GM18868 (cell line): ENCODE results near the gene TIMM23.
"Not testable (repeated sequence)": the region's sequence is repeated elsewhere in the genome, so short reads cannot be mapped to it uniquely, and the experiment has no call there.

Experiments
- ATAC-seq: cut with Tn5 transposase; IDR thresholded peaks from one replicate; pipeline ENCODE4 v1.9.1; 2021; ENCODE audit warnings: mild to moderate bottlenecking, moderate library complexity; ENCODE audit not compliant: unreplicated experiment

TIMM23 gene, protein sequence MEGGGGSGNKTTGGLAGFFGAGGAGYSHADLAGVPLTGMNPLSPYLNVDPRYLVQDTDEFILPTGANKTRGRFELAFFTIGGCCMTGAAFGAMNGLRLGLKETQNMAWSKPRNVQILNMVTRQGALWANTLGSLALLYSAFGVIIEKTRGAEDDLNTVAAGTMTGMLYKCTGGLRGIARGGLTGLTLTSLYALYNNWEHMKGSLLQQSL

DNA sequence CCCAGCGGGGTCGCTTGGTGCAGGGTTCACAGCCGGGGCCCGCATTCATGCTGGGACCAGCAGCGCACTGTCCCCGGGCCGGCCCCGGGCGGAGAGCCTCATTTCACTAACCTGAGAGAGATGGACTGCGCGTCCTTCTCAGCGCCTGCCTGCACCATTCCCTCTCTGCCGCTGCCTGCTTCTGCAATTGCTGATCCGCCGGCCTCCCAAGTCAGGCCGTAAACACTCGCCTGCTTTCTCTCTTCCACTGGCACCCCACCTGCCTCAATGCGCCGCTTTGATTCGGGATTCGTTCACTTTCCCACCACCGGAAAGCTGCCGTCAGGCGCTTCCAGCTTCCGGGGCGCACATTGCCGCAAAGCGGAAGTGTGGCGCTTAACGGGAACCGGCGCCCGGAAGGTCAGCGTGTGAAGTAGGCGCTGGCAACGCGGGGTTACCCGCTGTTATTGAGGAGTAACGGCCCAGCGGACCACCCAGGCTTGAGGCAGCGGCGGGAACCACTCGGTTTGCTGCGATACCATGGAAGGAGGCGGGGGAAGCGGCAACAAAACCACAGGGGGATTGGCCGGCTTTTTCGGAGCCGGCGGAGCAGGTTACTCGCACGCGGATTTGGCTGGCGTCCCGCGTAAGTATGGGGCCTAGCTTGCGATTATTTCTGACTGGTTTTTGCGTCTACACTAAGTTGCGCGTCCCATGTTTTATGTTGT, at the start of gene TIMM23:
TIMM23 (plus strand) TSS at position 384 of the 707 bp plus-strand sequence; CDS start at position 520, 136 bp downstream.
- peak; percentile 78 for ATAC-seq

DNA sequence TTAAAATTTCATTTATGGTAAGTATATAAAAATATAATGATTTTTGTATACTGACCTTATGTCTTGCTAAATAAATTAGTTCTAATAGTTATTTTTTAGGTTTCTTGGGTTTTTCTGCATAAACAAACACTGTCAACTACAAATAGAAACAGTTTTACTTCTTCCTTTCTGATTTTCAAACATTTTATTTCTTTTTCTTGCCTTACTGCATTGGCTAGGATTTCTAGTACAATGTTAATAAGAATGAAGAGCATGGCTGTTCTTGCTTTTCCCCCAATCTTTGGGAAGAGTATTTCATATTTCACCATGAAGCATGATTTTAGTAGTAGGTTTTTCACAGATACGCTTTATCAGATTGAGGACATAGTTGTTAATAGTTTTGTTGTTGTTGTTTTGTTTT, 45.5 kb upstream of the TIMM23 start:
- ATAC-seq: not testable (repeated sequence)

DNA sequence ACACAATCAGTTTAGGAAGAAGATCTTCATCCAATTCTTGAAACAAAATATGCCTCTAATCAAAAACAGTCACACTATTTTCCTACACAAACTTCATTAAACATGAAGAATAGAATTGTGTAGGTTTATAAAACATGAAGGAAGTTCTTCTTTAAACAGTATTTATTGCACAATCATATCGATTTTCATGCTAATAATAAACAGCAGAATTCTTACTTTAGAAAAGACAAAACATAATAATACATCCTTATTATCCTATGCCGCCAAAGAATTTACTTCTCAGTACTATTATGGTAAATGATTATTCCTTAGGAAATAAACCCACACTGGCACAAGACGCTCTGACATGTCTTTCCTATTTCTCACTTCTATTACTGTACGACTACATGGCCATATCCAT, 41.0 kb upstream of the TIMM23 start:
- ATAC-seq: not testable (repeated sequence)

DNA sequence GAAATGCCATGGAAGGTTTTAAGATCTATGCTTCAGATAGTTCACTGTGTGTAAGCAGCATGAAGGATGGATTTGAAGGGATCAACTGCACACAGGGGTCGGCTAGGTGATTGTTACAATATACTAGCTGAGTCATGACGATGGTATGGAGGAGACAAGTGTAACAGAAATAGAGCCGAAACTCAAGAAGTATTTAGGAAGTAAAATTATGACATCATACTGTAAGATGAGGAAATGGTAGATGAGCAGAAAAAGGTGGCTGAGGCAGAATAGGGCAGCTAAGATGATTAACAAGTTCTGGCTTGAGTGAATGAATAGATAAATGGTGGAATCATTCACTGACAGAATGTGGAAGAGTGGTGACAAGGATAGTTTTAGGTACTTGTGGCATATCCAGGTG, 37.5 kb upstream of the TIMM23 start:
- ATAC-seq: not testable (repeated sequence)

DNA sequence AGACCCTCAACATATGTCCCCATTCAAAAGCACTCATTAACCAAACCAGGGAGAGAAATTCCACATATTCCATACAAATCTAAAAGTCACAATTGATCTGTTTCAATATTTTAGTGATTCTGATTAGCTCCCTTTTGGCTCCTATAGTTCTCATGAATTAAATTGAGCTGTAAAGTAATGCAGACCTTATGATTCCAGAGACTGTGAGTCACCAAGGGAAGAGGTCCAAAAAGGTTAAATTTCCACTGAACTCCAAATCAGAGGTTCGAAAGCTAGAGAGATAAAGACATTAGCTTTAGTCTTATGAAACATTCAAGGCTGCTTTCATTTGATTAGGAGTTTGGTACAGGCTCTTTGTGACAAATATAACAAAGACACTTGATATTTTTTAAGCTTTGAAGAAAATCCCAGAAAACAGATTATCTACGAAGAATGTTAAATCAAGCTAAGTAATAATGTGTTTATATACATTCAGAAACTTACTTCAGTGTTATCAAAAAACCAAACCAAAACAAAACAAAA, 33.1 kb upstream of the TIMM23 start:
- not testable (repeated sequence) for ATAC-seq

DNA sequence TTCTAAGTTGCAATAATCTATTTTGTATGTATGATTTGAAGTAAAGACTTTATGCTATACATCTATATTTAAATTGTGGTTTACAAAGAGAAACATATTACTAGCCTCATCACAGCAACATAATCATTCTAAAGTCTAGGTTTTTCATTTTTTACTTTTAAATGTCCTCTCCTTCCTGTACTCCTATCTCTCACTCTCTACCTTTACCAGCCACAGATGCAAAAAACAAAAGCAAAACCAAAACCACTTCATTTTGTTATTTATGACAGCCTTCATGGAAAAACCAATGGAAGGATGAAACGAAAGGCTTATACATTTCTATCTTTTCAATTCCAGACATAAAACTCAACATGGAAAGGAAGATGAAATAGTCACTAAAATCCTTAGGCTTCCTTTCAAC, 31.1 kb upstream of the TIMM23 start:
- ATAC-seq: not testable (repeated sequence)

DNA sequence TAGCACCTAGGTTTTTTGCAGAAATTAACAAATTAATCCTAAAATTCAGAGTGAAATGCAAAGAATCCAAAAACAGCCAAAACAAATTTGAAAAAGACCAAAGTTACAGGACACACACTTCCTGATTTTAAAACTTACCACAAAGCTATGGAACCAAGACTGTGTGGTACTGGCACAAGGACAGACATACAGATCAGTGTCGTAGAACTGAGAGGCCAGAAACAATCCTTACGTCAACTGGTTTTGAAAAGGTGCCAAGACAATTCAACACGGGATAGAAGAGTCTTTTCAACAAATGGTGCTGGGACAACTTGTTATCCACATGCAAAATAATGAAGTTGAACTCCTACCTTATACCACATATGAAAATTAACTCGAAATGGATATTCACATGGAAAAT, 26.8 kb upstream of the TIMM23 start:
- not testable (repeated sequence) for ATAC-seq

DNA sequence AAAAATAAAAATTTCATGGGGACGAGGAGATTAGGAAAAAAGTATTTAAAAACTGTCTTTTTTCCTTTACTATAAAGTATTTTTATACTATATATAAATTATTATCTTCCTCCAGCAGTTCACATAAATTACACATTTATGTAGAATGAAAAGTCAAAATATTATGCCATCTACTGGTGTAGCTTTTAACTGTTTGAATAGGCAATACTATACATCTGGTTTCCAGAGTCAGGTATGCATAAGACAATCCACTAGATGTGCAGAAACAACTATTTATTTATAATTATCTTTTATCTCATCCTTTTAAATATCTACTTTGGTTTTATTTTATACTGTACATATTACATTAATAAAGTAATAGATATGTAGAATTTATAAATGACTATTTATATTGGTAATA, 24.9 kb upstream of the TIMM23 start:
- not testable (repeated sequence) for ATAC-seq

DNA sequence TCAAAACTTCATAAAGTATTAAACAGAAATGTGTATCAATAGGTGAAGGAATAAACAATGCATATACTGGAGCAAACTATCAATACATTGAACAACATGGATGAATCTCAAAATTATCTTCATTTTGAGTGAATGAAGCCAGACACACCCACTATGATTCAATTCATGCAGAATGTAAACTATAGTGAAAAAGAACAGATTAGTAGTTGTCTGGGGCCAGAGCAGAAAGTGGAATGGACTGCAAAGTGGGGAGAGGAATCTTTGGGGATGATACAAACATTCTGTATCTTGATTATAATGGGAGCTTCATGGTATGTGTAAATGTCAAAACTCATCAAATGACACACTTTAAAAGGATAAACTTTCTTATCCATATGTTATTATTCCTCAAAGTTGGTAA, 23.5 kb upstream of the TIMM23 start:
- not testable (repeated sequence) for ATAC-seq

DNA sequence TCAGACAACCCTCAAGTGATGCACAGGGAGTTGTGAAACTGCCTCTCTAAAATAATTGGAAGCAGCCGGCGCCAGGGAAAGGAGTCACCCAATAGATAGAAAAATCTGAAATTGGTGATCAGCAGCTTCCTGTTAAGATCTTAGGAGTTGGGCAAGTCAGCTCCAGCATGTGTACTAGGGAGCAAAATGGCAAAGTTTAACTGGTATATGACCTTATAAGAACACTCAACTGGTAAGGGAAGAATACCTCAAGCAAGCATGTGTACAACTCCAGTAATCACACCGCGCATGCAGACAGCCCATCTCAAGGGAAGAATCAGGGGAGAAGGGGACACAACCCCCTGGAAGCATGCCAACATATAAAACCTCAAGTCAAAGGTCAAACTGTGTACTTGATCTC, 17.9 kb upstream of the TIMM23 start:
- ATAC-seq: not testable (repeated sequence)

DNA sequence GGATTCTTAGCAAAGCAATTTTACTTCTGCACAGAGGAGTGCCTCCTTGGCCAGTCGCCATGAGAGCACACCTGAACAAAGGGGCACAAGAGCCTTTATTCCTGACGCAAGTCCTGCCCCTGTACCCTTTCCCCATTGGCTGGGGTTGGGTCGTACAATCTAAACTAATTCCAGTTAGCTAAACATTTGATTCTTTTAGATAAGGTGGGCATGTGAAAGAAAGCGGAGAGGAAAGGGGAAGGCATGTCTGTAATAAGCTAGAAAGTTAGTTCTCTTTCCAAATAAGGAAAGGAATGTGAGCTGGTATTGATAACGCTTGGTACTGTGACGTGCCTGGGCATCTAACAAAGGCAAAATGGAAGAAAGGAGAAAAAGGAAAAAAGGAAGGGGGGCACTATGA, 15.7 kb upstream of the TIMM23 start:
- not testable (repeated sequence) for ATAC-seq

DNA sequence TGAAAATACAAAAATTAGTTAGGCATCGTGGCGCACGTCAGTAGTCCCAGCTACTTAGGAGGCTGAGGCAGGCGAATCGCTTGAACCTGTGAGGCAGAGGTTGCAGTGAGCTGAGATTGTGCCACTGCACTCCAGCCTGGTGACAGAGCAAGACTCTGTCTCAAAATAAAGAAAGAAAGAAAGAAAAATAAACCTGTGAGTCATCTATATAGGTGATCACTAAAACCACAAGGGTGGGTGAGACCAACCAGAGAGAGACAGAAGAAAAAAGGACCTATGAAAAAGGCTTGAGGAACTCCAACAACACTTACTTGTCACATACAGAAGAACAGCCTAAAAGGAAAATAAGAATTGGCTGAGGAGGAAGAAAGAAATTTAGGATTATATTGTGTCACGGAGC, 14.4 kb upstream of the TIMM23 start:
- ATAC-seq: not testable (repeated sequence)

DNA sequence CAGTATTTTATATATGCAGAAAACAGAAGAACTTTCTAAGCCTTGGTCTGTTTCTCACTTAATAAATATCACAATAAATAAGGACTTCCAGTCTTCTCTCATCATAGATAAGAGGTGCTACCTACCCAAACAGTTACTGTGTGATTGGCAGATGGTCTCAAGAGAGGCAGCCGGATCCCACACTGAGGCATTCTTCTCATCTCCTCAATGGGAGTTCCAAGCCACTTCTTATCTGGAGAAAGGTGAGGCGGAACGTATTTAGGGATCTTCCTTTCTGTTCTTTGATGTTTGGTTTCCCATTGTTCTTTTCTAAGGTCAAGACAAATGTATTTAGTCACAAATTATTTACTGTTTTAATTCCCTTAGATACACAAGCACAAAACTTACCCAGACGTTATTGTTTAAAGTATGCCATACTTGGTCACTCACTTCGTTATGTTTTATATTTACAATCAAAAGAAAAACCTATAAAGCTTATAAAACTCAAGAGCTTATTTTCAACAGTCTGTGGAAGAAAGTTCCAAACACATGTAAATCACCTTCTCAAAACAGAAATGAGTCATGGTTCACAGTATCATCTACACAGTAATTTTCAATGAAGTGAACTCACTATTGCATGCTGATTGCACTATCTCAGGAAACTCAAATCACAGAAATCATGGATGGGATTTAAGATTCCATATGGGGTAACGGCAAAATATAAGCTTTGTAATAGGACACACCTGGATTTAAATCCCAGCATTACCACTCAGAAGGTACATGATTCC, 9.4 kb upstream of the TIMM23 start:
- not testable (repeated sequence) for ATAC-seq

DNA sequence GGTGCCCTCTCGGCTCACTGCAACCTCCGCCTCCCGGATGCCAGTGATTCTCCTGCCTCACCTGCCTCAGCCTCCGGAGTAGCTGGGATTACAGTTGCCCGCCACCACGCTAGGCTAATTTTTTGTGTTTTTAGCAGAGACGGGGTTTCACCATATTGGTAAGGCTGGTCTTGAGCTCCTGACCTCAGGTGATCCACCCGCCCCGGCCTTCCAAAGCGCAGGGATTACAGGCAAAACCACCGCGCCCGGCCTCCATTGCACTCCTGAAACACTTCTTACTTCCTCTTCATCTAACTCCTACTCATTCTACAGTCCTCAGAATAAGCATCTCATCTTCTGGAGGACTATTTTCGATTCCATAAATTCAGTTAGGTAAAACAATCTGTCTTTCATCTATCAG, 1.3 kb upstream of the TIMM23 start:
- not testable (repeated sequence) for ATAC-seq

DNA sequence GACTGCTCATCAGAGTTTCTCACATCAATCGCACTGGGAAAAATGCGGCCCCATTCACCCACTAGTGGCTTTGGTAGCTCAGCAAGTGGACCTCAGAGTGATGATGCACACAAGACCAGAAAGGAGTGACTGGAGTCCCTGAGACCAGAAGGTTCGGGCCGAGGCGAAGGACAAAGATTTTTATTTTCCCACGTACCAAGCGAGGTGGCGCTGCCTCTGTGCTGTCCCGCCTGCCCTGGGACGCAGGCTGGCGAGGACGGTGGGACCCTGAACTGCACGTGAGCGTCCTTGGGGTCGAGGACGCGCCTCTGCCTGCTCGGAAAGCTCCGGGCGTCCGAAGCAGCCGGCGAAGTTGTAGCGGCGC, 565 bp upstream of the TIMM23 start:
- ATAC-seq: peak; percentile 45

DNA sequence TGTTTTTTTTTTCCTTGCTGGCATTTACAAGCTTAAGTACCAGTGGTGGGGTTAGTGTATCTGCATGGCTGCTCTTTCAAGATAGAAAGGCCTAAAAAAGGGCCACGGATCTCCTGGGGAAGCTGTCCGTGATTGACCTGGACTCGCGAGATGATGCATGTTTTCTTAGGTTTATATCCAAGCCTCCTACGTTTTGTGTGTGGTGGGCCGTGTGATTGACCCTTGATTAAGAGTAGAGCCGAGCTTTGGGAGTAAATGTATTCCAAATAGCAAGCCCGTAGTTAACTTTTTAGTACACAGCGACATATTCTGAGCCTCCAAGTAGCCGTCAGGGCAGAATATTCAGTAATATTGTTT, 502 bp downstream of the TIMM23 start:
- peak; percentile 17 for ATAC-seq

DNA sequence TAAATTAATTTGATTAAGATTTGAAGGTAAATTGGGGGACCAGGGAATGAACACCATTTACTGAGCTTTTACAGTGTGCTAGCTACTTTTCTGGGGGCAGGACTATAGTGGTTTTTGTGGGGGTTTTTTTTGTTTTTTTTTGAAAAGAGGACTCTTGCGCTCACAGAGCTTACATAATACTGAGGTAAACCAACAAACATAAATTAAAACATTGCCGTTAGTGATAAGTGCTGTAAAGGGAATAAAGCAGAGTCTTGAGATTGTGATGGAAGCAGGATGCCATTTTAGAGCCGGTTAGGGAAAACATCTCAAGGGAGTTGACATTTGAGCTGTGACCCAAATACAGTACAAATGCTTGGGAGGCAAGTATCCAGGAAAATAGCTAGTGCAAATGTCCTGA, 1.8 kb downstream of the TIMM23 start:
- ATAC-seq: not testable (repeated sequence)

DNA sequence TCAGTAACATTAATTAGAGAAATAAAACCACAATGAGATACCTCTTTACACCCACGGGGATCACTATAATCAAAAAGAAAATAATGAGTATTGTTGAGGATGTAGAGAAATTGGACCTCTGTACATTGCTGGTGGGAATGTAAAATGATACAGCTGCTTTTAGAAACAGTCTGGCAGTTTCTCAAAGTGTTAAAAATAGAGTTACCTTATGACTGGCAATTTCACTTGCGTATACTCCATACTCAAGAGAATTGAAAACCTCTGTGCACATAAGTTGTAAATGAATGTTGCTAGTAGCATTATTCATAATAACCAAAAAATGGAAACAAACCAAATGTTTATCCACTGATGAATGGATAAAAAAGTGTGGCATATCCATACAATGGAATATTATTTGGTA, 6.3 kb downstream of the TIMM23 start:
- peak; percentile 87 for ATAC-seq

DNA sequence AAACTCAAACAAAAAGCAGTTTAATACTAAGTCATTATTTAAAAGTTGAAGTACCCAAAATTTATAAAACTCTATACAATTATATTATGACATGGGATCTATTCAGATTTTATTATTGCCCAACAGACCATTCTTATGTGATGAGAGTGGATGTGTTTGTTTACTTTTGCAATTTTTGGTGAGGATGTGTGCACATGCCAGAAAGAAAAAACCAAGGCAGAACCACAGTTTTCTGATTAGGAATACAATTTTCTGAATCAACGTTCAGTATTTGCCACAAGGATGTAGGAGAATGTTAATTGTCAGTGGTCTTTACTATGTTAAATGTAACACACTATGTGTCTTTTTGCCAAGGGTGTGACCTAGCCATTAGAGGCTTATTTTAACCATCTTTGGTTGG, 9.1 kb downstream of the TIMM23 start:
- ATAC-seq: not testable (repeated sequence)

DNA sequence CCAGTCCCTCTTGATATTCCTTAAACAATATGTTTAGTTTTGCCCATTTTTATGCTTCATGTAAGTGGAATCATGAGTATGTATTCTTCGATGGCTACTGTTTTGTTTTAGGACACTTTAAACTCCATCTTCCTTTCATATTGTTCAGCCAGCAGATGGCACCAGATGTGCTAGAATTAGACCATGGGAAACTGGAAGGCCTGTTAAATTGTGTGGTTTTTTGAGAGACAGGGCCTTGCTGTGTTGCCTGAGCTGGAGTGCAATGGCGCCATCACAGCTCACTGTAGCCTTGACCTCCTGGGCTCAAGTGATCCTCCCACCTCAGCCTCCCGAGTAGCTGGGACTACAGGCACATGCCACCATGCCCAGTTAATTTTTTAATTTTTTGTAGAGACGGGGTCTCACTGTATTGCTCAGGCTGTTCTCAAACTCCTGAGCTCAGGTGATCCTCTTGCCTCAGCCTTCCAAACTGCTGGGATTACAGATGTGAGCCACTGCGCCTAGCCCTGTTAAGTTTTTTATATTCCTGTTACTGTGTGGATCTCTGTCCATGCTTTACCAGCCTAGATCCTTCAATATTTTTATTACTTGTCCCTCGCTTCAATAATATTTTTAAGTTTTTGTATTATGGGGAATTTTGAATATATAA, 11.4 kb downstream of the TIMM23 start:
- peak; percentile 63 for ATAC-seq

DNA sequence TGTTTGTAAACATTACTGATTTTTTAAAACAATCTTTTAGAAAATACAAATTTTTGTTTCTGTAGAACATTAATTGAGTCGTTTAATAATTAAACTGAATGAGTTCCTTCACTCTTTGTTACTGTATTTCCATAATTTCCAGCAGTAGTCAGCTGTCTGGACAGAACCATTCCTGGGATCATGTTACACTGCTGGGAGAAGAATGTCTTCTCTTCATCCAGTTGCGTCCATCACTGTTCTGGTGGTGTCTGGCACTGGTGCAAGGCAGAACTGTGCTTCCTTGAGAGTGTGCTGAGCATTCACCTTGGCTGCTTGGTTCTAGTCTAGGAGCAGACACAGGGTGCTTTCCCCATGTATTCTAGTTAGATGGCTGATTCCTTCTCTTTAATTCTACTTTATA, 12.2 kb downstream of the TIMM23 start:
- not testable (repeated sequence) for ATAC-seq
